Measurements from ENCODE around the gene PCGF1. TPM values are rescaled to one million over a fixed set of nuclear protein-coding genes. Genes with fewer than 3 reads are reported as not detected.

The PCGF1 gene
- total and polyA plus RNA-seq, 2 of the 13 experiments (the other 11 are each of a cell fraction or from before 2014, with no cell fraction given) = 20.4 to 22.6 TPM

GRCh38 chr2:74502720-74503505, 4.6 kb downstream of the PCGF1 start (continued):
- TF ChIP-seq ZNF570 (CRISPR knock-in tag; IDR thresholded peaks at IDR 0.05; ENCODE audit: borderline replicate concordance) (no peak; the same call in 1 of the 2 replicates), ZBTB39 (CRISPR knock-in tag; IDR thresholded peaks at IDR 0.05) (peak; percentile 95; the same call in 1 of the 2 replicates), ZIK1 (CRISPR knock-in tag; IDR thresholded peaks at IDR 0.05; ENCODE audit: borderline replicate concordance, low read depth) (peak; percentile 77; the same call in 1 of the 2 replicates), ZNF629 (CRISPR knock-in tag; conservative IDR thresholded peaks at IDR 0.05) (no peak), ATRX (CRISPR knock-in tag; IDR thresholded peaks at IDR 0.05; ENCODE audit: borderline replicate concordance) (no peak), DNMT3B (CRISPR knock-in tag; conservative IDR thresholded peaks at IDR 0.05) (no peak), KLF16 (CRISPR knock-in tag; IDR thresholded peaks at IDR 0.05) (peak in 1 of 2 experiments; percentile 23; a peak in 1 of 4 replicates), DDIT3 (CRISPR knock-in tag; IDR thresholded peaks at IDR 0.05) (no peak), TGIF2 (CRISPR knock-in tag; IDR thresholded peaks at IDR 0.05) (0 out of 2 replicates have a peak, but pooled peaks have one; percentile 24), ZNF768 (CRISPR knock-in tag; IDR thresholded peaks at IDR 0.05) (peak; percentile 58; the same call in 1 of the 2 replicates), USF2 (IDR thresholded peaks at IDR 0.05; ENCODE audit: low read depth, low read length) (no peak), USF2 (CRISPR knock-in tag; IDR thresholded peaks at IDR 0.05; ENCODE audit: borderline replicate concordance) (no peak; the same call in 1 of the 2 replicates), PATZ1 (CRISPR knock-in tag; IDR thresholded peaks at IDR 0.05) (peak; percentile 73), PBX3 (CRISPR knock-in tag; IDR thresholded peaks at IDR 0.05; ENCODE audit: borderline replicate concordance) (no peak), SMC3 (IDR thresholded peaks at IDR 0.05; ENCODE audit: low read length) (no peak; the same call in 1 of the 2 replicates), ZNF607 (CRISPR knock-in tag; IDR thresholded peaks at IDR 0.05; ENCODE audit: borderline replicate concordance) (peak; percentile 84; the same call in 1 of the 2 replicates), ZNF792 (CRISPR knock-in tag; IDR thresholded peaks at IDR 0.05) (peak; percentile 19; the same call in 1 of the 2 replicates), EEA1 (CRISPR knock-in tag; IDR thresholded peaks at IDR 0.05; ENCODE audit: borderline replicate concordance) (peak; percentile 94; the same call in 1 of the 2 replicates), MTF1 (CRISPR knock-in tag; IDR thresholded peaks at IDR 0.05) (0 out of 2 replicates have a peak, but pooled peaks have one; percentile 31), NR3C1 (CRISPR knock-in tag; IDR thresholded peaks at IDR 0.05) (no peak), PHF5A (CRISPR knock-in tag; IDR thresholded peaks at IDR 0.05; ENCODE audit: low read depth, unreplicated experiment) (peak; percentile 23)
